ENCODE results near the gene ATP2B3.

GRCh38 chrX:153587342-153587741 is 69.9 kb downstream of the ATP2B3 start:
- TF ChIP-seq EP300 (IDR thresholded peaks at IDR 0.05; ENCODE audit: borderline replicate concordance) = no peak
- no peak for TF ChIP-seq TAF1 (IDR thresholded peaks at IDR 0.05; ENCODE audit: low read depth)
- no peak for TF ChIP-seq EGR1 (IDR thresholded peaks at IDR 0.05)
- TF ChIP-seq, protein P1, sequence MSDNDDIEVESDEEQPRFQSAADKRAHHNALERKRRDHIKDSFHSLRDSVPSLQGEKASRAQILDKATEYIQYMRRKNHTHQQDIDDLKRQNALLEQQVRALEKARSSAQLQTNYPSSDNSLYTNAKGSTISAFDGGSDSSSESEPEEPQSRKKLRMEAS (IDR thresholded peaks at IDR 0.05) = no peak
- no peak for TF ChIP-seq YY1 (IDR thresholded peaks at IDR 0.05; ENCODE audit: low read depth)
- TF ChIP-seq CREB1 (IDR thresholded peaks at IDR 0.05; ENCODE audit: low read depth) = no peak

Measured in Ishikawa (cell line).